ENCODE data around the gene ATXN1.
A peak's percentile ranks its signal among the peaks of the same experiment; 100 is the strongest.
"Not testable (repeated sequence)": the region's sequence is repeated elsewhere in the genome, so short reads cannot be mapped to it uniquely, and the experiment has no call there.

ATXN1 gene

DNA sequence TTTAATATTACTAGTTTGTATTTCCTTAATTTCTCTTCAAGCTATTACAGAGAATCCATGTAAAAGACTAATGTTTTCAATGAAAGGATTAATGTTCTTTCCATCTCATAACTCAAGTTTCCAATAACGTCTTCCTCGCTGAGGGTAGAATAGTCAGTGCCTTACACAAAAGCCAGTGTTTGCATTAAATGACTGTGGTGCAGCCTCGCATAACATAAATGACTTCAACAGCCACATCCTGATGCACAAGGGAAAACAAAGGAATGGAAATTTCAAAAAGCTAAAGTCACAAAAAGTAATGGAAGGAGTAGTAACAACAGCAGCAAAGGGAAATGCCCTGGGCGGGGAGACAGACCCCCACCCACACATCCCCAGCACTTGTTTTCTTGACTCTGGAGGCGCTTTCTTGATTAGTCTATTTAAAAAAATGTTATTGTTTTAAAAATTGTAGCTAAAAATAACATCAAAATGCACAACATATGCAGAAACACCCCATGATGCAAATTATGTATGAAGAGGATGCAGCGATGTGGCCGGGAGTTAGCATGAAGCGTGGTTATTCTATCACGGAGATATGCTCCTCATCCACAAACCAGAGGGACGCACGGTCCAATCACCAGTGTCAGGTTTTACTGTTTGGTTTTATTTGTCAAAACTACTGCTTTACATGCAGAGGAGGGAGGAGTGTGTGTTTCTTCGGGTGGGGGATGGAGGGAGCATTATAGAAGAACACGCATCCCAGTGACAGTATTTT is 294.3 kb downstream of the ATXN1 start:
- DNase-seq, result no peak

DNA sequence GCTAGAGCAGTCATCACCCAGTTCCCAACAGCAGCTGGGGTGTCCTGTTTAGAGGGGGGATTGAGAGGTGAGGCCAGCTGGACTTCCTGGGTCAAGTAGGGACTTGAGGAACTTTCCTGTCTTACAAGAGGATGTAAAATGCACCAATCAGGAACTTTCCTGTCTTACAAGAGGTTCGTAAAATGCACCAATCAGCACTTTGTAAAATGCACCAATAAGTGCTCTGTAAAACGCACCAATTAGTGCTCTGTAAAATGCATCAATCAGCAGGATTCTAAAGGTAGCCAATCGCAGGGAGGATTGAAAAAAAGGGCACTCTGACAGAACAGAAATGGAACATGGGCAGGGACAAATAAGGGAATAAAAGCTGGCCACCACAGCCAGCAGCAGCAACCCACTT is 297.2 kb downstream of the ATXN1 start:
- DNase-seq, result no peak

DNA sequence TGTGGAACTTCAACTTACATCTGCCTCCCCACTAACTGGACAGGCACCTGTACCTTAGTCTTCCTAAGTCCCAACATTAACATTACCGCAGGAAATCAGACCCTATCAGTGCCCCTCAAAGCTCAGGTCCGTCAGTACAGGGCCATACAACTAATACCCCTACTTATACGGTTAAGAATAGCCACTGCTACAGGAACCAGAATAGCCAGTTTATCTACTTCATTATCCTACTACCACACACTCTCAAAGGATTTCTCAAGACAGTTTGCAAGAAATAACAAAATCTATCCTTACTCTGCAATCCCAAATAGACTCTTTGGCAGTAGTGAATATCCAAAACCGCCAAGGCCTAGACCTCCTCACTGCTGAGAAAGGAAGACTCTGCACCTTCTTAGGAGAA is 298.0 kb downstream of the ATXN1 start:
- DNase-seq, result not testable (repeated sequence)

DNA sequence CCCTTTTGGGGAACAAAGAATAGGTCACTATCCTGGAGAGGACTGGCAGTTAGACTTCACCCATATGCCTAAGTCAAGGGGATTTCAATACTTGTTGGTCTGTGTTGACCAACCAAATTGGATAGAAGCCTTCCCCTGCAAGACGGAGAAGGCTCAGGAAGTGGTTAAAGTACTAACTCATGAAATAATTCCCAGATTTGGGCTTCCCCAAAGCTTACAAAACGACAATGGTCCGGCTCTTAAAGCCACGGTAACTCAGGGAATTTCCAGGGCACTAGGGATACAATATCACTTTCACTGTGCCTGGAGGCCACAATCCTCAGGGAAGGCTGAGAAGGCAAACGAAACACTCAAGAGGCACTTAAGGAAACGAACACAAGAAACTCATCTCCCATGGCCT is 299.8 kb downstream of the ATXN1 start:
- DNase-seq, result no peak

DNA sequence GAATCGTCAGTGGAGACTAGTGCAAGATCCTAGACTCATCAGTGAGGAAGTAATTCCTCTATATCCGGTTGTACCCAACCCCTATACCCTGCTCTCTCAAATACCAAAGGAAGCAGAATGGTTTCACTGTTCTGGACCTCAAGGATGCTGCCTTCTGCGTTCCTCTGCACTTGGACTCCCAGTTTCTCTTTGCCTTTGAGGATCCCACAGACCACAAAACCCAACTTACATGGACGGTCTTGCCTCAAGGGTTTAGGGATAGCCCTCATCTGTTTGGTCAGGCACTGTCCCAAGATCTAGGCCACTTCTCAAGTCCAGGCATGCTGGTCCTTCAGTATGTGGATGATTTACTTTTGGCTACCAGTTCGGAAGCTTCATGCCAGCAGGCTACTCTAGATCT is 301.8 kb downstream of the ATXN1 start:
- not testable (repeated sequence) for DNase-seq

DNA sequence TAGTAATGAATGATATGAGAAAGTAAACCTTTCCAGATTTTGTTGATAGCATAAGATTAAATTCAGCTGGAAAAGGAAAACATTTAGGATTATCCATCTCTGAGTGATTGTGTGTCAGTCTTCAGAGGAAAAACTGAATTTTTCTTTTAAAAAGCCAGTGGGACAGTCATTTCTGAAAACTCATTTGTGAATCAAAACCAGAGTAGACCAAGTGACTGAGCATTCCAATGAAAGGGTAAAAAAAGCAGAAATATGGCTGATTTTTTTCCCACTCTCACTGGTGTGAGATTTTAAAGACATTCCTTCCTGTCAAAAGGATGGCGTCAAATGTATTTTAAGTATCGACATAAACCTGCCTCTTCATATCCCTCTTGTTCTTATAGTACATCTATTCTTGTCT is 308.9 kb downstream of the ATXN1 start:
- no peak for DNase-seq

DNA sequence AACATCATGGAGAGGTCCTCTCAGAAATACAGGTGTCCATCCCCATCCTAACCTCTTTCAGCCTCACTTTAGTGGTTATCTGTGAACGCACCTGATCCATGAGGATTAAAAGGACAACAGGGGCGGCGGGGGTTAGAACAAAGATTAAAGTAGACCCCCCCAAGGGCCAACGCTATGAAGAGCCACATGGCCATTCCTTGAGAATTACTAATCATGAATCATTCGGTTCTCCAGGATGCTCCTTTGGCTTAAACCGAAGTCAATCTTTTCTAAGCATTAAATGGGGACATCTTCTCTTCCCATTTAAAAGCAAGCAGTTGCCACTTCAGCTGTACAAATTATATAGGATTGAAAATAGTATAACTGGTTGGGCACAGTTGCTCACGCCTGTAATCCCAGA is 310.4 kb downstream of the ATXN1 start:
- no peak for DNase-seq

DNA sequence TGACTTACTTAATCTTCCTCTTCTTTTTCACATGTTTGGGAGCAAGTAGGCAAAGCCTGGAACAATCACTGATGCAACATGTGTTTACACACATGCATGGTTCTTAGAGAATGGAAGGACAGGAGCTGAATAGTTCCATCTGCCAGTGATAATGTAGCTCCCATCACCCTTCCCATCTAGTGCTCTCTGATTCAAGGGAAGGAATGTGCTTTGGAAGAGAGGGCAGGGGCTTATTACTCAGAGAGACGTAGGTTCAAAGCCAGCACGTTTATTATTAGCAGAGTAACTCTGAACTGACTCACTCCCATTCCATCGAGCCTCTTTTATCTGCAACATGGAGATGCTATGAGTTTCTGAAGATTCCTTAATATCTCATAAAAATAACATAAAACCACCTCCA is 311.0 kb downstream of the ATXN1 start:
- no peak for DNase-seq

DNA sequence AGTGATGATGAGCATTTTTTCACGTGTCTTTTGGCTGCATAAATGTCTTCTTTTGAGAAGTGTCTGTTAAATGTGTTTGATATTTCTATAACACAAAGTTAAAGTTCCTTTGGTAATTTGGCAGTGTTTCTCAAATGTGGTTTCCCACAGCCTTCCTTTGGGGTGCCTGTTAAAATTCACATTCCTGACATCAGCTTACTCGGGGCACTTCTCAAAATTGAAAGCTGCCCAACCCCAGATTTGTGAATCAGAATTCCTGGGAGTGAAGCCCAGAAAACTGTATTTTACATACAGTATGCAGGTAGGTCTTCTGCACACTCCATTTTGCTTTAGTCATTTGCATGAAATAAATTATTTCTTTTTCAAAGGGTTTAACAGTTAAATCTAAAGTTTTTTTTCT is 315.0 kb downstream of the ATXN1 start:
- DNase-seq, result no peak

DNA sequence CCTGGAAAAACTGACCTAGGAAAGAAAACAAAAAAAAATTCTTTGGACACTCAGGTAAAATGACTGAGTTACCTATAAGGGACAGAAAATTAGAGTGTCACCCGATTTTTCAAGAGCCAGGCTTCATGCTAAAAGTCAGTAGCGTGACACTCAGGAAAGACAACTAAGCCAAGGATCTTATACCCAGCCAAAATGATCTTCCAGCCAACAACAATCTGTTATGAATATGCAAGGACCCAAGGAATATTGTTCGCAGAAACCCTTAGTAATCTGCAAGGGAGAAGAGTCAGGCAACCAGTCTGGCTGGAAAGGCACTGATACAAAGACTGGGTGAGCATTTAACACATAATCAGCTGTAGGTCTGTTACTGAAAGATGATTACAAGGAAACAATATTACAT is 319.2 kb downstream of the ATXN1 start:
- no peak for DNase-seq

DNA sequence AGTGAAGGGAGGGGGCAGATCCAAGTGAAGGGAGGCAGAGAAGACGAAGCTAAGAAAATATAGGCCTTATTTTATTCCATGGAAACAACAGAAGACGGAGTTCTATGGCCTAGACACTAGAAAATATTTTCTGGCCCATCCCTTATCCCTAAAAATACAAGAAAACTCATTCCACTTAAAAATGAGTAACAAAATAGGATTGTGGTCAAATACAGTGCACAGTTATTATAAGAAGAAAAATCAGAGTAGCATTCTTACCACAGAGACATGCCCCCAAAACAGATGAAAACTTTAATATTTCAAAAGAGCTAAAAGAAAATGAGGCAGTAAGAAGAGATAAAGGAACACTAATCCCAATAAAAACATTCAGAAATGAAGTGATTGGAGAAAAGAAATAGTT is 320.0 kb downstream of the ATXN1 start:
- DNase-seq, result no peak

DNA sequence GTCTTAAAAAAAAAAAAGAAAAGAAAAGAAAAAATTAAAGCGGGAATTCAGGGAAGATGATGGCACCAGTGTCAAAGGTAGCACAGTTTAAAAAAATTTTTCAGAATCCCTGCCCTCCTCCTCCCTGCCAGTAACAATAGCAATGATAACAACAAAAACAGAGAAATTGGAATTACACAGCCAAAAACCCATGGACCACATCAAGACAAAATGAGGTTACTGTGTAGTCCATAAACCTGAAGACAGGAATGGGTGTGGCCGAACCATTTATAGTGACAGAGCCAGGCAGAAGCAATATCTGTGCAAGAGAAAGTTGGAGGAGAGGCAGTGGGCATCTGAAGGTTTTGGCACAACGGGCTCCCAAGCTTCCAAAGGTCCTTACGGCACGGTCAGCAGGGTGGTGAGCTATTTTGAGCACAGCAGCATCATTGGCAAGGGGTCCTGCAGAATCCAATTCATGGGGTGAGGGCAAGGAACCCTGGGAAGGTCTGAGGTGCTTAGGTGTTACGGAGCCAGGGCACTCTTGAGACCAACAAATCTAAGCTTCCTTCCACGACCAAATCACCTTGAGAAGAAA is 320.5 kb downstream of the ATXN1 start:
- DNase-seq, result peak; percentile 54

DNA sequence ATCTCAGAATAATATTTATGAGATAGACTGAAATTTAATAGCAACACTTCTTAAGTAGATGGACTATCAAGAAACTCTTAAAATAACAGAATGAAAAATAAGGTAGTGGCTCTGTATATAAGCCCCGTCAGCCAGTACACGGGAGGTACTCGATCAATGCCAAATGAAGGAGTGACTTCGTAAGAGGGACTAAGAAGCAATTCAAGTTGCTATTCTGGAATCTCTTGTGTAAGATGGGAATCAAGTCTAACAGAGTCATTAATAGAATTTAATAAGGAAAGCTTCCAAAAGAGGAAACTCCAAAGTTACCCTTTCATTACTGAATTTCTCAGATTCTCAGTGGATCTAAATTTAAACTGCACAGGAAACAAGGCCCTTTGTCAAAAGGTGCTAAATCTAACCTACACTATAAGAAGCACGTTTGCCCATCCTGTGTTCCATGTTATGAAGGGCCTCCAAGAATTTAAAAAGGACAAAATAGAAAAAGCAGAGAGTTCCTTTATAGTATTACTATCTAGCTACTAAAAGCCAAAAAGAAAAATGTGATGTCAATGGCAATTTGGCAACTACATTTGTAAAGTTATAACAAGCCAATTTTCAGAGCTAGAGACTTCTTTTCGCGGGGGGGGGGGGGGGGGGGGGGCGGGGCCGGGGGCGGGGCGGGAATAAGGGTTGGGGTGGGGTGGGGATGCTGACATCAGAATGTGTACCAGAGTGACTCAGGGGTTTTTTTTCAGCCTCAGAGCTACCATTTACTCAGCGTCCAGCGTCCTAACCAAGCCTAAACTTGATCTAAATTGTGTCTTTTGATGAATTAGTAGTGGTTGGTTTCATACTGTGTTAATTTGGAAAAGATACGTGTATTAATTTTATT is 322.3 kb downstream of the ATXN1 start:
- DNase-seq, result peak; percentile 61

DNA sequence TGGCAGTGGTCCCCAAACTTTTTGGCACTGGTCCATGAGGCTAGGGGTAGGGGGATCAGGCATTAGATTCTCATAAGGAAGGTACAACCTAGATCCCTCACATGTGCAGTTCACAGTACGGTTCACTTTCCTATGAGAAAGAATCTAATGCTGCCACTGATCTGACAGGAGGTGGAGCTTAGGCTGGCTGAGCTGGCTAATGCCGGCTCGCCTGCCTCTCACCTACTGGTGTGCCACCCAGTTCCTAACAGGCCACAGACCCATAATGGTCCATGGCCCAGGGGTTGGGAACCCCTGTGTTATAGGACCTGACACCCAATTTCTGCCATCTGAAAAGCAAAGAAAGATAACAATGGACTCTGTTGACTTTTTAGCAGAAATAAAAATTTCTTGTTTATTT is 323.3 kb downstream of the ATXN1 start:
- DNase-seq, result peak; percentile 64

DNA sequence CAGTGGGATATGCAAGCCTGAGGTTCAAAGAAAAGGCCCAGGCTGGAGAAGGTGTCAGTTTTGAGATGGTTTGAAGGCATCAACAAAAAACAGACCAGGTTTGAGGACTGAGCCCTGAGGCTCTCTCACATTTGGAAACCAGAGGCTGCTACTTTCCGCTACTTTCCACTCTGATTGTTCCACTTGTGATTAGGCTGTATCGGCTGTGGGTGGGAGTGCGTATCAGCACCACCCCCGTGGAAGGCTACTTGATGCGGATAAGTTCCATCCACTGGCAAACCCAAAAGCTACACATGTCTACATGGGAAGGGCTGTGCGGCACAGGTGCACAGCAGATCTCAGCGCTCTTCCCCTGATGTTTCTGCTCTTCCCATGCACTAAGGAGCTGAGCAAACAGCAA is 324.2 kb downstream of the ATXN1 start:
- DNase-seq, result peak; percentile 38

DNA sequence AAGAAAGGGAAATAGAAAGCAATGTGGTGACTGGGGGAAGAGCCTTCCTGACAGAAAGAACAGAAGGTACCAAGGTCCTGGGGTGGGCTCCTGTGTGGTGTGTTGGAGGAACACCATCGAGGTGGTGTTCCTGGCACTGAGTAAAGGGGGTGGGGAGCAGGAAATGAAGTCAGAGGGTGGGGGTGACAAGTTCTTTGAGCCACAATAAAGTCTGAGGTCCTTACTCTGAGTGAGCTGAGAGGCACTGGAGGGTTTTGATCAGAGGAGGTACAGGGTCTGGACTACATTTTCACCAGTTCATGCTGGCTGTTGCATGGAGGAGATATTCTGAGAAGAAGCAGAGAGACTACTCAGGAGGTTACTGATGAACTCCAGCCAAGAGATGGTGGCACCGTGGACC is 324.7 kb downstream of the ATXN1 start:
- peak; percentile 77 for DNase-seq

DNA sequence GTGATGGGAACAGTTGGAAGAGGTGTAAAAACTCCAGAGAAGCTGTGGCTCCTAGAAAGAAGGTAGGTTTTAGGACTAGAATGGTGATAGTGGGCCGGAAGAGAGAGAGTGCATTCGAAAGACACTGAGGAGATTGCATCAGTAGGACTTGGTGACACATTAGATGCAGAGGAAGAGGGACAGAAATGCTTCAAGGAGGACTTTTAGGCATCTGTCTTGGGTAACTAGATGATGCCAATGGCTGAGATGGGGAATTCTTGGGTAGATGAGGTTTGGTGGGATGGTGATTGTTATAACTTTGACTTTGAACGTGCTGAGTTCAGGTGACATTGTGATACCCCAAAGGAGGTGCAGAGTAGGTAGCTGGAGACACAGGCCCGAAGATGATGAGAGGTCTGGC is 326.4 kb downstream of the ATXN1 start:
- peak; percentile 44 for DNase-seq

DNA sequence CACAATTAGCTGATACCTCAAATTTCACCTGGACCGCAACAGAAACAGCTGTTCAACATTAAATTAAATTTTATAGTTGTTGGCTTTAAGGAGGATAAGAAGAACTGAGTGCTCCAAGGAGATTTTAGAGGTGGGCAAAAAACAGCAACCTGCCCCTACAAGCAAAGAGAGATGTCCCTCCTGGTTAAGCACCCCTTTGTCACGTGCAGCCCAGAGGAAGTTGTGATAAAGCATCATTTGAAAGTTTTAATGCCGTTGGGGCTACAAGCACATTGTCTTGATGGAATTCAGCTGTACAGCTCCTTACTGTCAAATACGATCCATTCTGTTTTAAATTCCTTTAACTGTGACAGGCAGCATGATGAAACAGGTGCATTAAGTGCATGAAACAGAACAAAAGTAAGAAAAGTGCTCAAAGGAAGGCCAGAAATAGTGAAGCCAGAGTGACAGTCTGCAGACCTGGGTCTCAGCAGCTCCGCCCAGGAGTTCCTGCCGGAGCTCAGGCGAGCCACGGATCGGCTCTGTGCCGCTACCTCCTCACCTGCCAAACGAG is 327.8 kb downstream of the ATXN1 start:
- no peak for DNase-seq

DNA sequence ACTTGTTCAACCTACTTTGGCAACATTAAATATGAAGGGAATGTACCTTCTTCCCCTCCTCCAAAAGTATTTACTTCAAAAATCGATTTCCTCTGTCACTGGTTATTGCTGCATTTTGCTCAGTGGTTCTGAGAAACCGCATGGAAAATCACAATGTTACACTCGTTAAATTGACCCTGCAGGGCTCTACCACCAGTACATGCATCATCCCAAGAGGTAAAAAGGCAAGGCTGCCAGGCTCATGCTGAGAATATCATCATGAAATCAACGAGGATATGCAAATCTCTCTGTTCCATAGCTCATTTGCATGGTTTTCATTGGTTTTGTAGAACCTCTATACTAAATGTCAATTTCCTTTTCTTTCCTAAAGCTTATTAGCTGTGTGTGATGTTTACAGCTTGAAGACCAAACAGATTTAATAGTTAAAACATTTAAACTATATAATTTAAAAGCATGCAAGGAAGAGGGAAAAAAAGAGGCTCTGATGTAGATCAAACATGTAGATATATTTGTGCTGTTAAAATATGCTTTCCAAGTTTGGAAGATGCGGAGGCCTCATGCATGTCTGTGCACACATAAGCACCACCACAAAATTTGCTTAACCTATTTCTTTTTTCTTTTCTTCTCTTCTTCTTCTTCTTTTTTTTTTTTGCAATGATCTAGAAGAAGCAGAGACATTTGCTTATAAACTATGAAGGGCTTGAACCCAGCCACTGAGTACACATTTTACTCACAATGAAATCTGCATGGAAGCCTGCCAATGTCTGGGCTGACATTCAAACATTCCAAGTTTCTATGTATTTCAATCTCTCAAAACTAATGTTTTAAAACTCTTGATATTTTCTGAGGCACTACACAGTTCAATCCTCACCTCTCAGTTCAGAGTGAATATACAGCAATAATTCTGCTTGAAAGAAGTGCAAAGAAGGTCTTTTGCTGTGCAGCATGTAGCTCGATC is 328.9 kb downstream of the ATXN1 start:
- DNase-seq, result no peak

DNA sequence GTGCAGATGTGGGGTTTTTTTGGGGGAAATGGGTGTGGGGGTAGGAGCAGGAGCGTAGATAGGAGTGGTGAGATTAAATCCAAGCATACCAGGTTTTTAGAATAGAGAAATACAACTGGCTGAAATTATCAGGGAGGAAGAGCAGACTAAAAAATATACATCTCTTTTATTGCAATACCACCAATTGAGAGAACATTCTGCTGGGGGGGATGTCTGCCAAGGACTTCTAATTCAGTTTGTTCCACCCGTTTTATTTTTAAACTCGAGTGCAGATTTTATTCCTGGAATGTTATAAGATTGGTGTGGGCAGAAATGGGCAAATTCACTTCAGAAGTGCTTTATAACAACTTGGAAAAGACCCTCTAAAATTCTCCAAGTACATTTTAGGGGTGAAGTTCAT is 330.2 kb downstream of the ATXN1 start:
- no peak for DNase-seq

DNA sequence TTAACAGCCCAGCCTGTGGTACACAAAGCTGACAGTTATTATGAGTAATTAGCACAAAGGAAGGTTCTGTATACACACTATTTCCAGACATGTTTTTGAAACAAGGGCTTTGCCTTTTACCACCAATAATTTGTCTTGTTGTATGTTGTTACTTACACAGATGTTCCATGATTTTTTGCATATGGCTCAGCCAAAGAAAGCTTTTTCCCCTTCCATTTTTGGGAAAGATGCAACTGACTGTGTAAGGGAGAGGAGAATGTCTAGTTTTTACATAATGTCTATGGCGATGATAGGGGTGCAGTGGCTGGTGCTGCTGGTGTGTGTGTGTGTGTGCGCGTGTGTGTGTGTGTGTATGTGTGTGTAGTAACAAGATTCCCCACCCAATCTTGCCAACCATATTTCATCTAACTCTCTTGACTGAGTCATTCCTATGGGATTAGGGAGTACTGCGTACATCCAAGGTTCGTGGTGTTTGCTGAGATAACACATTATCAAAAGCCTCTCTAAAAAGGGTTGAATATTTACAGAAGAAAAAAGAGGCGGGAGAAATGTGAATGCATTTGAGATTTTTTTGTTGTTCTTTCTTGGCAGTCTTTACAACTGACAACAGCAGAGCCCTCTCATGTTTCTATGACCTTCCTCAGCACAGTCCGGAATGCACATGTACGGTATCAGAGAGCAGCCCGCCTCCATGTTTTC is 330.7 kb downstream of the ATXN1 start:
- DNase-seq, result no peak

DNA sequence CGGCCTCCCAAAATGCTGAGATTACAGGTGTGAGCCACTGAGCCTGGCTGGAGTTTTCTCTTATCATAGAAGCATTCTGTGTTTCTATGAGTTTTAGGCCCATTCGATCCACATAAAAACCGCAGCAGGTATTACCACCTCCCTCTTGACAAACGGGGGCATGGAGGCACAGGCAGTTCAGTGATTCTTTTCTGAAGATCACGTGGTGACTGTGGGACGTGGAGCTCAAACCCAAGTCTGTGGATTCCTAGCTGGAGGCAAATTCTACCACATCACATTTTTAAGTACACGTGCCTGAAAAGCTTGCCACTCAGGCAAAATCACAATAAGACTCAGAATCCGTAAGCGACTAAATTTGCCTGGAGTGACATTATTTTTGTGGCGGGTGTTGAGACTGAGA is 331.6 kb downstream of the ATXN1 start:
- DNase-seq, result no peak
